ENCODE results near the gene C9orf152. TPM values are rescaled to one million over a fixed set of nuclear protein-coding genes. Genes with fewer than 3 reads are reported as not detected.
"Not testable (repeated sequence)": the region's sequence is repeated elsewhere in the genome, so short reads cannot be mapped to it uniquely, and the experiment has no call there.

Gene C9orf152
- total RNA-seq, 1 donor from 2014 or later = not detected

DNA sequence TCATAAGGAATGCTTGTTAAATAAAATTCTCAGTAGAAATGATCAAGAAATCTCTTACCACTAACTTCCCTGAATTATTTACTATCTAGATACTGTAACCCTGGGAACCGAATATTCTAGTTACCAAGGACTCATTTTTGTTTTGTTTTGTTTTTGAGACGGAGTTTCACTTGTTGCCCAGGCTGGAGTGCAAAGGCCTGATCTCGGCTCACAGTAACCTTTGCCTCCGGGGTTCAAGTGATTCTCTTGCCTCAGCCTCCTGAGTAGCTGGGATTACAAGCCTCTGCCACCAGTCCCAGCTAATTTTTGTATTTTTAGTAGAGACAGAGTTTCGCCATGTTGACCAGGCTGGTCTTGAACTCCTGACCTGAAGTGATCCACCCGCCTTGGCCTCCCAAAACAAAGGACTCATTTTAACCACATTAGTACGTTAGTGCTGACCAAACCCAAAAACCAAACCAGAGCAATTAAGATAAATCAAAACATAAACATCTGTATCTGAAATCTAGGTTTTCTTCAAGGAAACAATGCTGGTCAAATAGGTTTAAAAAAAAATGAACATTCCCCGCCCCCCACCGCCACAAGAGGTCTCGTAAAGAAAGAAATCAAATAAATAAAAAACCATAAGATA lies 44.7 kb upstream of the C9orf152 start:
- TF ChIP-seq, protein P1, sequence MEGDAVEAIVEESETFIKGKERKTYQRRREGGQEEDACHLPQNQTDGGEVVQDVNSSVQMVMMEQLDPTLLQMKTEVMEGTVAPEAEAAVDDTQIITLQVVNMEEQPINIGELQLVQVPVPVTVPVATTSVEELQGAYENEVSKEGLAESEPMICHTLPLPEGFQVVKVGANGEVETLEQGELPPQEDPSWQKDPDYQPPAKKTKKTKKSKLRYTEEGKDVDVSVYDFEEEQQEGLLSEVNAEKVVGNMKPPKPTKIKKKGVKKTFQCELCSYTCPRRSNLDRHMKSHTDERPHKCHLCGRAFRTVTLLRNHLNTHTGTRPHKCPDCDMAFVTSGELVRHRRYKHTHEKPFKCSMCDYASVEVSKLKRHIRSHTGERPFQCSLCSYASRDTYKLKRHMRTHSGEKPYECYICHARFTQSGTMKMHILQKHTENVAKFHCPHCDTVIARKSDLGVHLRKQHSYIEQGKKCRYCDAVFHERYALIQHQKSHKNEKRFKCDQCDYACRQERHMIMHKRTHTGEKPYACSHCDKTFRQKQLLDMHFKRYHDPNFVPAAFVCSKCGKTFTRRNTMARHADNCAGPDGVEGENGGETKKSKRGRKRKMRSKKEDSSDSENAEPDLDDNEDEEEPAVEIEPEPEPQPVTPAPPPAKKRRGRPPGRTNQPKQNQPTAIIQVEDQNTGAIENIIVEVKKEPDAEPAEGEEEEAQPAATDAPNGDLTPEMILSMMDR (conservative IDR thresholded peaks at IDR 0.05; ENCODE audit: low read depth, low read length) = no peak
- DNase-seq (ENCODE audit: low read depth) = no peak
- H3K4me3 ChIP-seq (ENCODE audit: low read depth, low read length) = no peak overlapping the region

DNA sequence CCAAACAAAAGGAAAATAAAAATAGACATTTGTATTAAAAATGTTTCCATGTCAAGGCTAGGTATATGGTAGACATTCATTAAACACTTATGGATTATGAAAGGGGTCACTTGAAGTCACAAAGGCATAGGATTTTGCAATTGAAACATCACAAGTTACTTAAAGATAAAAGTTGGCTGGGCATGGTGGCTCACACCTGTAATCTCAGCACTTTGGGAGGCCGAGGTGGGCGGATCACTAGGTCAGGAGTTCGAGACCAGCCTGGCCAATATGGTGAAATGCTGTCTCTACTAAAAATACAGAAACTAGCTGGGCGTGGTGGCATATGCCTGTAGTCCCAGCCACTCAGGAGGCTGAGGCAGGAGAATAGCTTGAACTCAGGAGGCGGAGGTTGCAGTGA lies 43.8 kb upstream of the C9orf152 start:
- DNase-seq (ENCODE audit: low read depth); H3K4me3 ChIP-seq (ENCODE audit: low read depth, low read length): not testable (repeated sequence)

DNA sequence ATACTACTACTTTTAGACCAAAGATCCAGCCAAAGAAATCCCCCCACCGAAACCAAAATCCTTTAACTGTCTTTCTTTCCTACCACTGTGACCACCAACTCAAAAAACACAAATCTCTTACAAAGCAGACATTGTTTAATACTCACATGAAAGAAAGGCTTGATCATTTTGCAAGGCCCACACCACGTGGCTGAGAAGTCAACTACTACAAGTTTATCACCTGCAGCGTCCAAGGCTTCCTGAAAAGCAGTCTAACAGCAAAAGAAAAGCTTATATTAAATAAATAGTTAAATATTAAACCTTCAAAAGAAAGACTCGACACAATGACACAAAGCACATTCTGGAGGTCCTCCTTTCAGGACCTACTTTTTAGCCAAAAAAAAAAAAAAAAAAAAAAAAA lies 43.3 kb upstream of the C9orf152 start:
- no peak for DNase-seq (ENCODE audit: low read depth)
- TF ChIP-seq, protein P1 (conservative IDR thresholded peaks at IDR 0.05; ENCODE audit: low read depth, low read length) = no peak
- no peak overlapping the region for H3K4me3 ChIP-seq (ENCODE audit: low read depth, low read length)

DNA sequence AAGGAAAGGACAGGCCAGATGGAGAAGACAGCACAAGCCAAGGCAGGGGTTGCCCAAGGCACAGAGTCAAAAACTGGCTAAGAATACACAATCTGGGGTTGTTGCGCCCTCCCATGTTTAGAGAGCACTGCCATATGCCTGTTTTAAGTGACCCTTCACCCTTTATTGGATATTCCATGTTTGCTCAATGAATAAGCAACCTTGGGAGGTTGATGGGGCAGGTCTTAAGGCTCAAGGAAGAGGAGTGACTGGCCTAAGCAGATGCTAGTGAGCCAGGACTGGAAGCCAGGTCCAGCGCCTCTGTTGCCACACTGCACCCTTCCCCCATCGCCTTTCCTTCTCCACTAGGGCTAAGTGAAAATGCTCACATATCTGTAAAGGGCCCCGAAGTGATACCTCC lies 41.6 kb upstream of the C9orf152 start:
- TF ChIP-seq, protein P1 (conservative IDR thresholded peaks at IDR 0.05; ENCODE audit: low read depth, low read length) = no peak
- H3K4me3 ChIP-seq (ENCODE audit: low read depth, low read length) = no peak overlapping the region
- no peak for DNase-seq (ENCODE audit: low read depth)

DNA sequence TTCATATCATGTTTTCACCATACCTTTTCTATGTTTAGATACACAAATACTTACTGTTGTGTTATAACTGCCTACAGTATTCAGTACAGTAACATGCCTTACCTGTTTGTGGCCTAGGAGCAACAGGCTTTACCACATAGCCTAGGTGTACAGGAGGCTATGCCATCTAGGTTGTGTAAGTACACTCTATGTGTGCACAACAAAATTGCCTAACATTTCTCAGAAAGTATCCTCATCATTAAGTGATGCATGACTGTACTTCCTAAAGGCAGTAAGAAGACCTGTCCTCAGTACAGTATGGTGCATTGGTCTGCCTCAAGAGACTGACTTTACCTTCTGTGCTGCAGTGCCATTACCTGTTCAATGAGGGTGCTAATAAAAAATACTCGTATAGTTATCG lies 40.4 kb upstream of the C9orf152 start:
- no peak for DNase-seq (ENCODE audit: low read depth)
- TF ChIP-seq, protein P1 (conservative IDR thresholded peaks at IDR 0.05; ENCODE audit: low read depth, low read length) = no peak
- no peak overlapping the region for H3K4me3 ChIP-seq (ENCODE audit: low read depth, low read length)

DNA sequence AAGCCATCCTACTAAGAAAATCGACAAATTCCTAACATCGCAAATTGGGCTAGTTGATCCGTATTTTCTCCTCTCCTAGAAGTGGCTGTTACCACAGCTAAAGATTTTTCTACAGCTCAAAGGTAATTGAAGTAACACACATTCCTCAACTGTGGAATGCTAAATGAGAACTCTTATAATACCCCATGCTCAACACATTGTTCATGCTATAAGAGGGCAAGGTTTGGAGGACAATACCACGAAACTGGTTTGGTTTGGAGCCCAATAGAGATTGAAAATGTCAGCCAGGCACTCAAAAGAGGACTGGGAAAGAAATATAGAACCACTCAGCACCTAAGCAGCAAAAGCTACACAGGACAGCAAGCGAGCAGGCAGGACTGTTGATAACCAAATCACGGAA lies 38.3 kb upstream of the C9orf152 start:
- DNase-seq (ENCODE audit: low read depth) = no peak
- TF ChIP-seq, protein P1 (conservative IDR thresholded peaks at IDR 0.05; ENCODE audit: low read depth, low read length) = no peak
- no peak overlapping the region for H3K4me3 ChIP-seq (ENCODE audit: low read depth, low read length)

DNA sequence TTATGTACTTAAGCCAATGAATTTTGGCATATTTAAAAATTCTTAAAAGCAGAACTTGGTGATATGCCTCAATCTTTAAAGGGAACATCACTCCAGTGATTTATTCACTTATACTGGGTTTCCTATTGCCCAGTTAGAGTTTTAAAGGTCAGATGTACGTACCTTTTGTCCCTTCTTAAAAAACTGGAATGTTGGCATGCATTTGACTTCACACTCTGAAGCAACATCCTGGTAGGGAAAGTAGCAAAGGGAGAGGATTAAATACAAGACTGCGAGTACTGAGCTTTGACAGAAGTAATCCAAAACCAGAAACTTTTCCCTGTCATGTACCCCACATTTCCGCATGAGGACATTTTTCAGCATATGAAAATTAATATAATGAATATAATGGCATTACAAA lies 36.7 kb upstream of the C9orf152 start:
- TF ChIP-seq, protein P1 (conservative IDR thresholded peaks at IDR 0.05; ENCODE audit: low read depth, low read length) = no peak
- no peak overlapping the region for H3K4me3 ChIP-seq (ENCODE audit: low read depth, low read length)
- DNase-seq (ENCODE audit: low read depth) = no peak

Measured in epithelial cell of proximal tubule (primary cell).